ENCODE data around the gene ASCC2.

GRCh38 chr22:29860006-29860766, 22.1 kb upstream of the ASCC2 start:
- TF ChIP-seq, protein P1, sequence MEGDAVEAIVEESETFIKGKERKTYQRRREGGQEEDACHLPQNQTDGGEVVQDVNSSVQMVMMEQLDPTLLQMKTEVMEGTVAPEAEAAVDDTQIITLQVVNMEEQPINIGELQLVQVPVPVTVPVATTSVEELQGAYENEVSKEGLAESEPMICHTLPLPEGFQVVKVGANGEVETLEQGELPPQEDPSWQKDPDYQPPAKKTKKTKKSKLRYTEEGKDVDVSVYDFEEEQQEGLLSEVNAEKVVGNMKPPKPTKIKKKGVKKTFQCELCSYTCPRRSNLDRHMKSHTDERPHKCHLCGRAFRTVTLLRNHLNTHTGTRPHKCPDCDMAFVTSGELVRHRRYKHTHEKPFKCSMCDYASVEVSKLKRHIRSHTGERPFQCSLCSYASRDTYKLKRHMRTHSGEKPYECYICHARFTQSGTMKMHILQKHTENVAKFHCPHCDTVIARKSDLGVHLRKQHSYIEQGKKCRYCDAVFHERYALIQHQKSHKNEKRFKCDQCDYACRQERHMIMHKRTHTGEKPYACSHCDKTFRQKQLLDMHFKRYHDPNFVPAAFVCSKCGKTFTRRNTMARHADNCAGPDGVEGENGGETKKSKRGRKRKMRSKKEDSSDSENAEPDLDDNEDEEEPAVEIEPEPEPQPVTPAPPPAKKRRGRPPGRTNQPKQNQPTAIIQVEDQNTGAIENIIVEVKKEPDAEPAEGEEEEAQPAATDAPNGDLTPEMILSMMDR (IDR thresholded peaks at IDR 0.05): no peak
- no peak for TF ChIP-seq POLR2A (IDR thresholded peaks at IDR 0.05)
